ENCODE data around the gene USP4.

Gene USP4

DNA sequence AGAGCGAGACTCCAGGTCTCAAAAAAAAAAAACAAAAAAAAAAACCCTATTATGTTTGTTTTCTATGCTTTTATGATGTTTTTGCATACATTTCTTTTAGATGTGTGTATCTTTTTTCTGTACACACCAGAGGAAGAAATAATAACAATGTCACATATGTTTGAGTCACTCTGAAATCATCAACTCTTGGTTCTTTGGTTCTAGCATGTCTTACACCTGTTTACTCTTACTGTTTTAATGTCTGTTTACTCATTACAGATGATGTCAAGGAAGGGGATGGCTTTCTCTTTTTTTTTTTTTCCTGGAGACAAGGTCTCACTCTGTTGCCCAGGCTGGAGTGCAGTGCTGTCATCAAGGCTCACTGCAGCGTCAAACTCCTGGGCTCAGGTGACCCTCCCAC is 47.9 kb upstream of the USP4 start:
- TF ChIP-seq EZH2 (optimal IDR thresholded peaks at IDR 0.05; ENCODE audit: low read depth, low read length): no peak
- TF ChIP-seq, protein P1, sequence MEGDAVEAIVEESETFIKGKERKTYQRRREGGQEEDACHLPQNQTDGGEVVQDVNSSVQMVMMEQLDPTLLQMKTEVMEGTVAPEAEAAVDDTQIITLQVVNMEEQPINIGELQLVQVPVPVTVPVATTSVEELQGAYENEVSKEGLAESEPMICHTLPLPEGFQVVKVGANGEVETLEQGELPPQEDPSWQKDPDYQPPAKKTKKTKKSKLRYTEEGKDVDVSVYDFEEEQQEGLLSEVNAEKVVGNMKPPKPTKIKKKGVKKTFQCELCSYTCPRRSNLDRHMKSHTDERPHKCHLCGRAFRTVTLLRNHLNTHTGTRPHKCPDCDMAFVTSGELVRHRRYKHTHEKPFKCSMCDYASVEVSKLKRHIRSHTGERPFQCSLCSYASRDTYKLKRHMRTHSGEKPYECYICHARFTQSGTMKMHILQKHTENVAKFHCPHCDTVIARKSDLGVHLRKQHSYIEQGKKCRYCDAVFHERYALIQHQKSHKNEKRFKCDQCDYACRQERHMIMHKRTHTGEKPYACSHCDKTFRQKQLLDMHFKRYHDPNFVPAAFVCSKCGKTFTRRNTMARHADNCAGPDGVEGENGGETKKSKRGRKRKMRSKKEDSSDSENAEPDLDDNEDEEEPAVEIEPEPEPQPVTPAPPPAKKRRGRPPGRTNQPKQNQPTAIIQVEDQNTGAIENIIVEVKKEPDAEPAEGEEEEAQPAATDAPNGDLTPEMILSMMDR (IDR thresholded peaks at IDR 0.05; ENCODE audit: low read length): no peak
- no peak overlapping the region for H3K9ac ChIP-seq (ENCODE audit: low read length)
- H4K20me1 ChIP-seq (ENCODE audit: insufficient read depth, low read length): peaks cover 50% of the 10 kb centered on the region
- H3K4me3 ChIP-seq (ENCODE audit: low read length): no peak overlapping the region
- 0 out of 2 replicates have a peak, but pooled peaks cover 3% of the 10 kb centered on the region for H3F3A ChIP-seq (ENCODE audit: insufficient read depth, low read length)
- peaks cover 98% of the 10 kb centered on the region for H3K79me2 ChIP-seq (ENCODE audit: low read length)
- H3K27ac ChIP-seq (ENCODE audit: low read length): no peak overlapping the region
- no peaks in the 10 kb centered on the region for H3K27me3 ChIP-seq (replicated peaks; ENCODE audit: insufficient read depth, low read length)
- H3K9me2 ChIP-seq (replicated peaks; ENCODE audit: insufficient read depth, low read length): no peaks in the 10 kb centered on the region
- DNase-seq: no peak
- no peak overlapping the region for H3K4me2 ChIP-seq (ENCODE audit: low read depth, low read length)
- no peaks in the 10 kb centered on the region for H3K9me3 ChIP-seq (replicated peaks; ENCODE audit: insufficient read depth, low read length)
- no peak overlapping the region for H2AFZ ChIP-seq (ENCODE audit: low read length)
- H3K36me3 ChIP-seq (replicated peaks; ENCODE audit: insufficient read depth, low read length): 0 out of 2 replicates have a peak, but pooled peaks cover 3% of the 10 kb centered on the region
- H3K4me1 ChIP-seq (ENCODE audit: low read length): no peaks in the 10 kb centered on the region

DNA sequence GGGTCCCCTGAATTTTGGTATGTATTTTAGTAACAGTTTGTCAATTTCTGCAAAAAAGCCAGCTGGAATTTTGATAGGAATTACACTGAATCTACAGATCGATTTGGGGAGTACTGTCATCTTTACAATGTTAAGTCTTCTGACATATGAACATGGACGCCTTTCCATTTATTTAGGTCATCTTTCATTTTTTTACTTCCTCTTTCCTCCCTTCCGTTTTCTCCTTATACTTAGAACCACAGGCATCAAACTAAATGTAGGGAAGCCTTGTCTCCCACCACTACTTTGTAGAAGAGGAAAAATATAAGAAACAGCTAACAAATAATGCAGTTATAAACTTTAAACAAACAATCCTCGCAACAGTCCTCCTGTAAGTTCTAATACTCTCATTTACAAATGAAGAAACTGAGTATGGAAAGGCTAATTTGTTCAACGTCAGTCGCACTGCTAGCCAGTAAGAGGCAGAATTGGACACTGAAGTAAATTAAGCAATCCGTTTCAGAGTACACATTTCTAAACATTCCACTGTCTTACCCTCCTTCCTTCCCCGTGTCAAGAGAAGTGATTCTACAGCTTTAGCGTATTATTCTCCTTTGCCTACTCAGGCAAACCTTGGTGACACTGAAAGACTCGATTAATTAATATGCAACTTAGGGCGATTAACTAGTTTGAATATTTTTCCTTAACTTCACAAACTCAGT is 46.4 kb upstream of the USP4 start:
- H2AFZ ChIP-seq (ENCODE audit: low read length): no peak overlapping the region
- H3K4me3 ChIP-seq (ENCODE audit: low read length): no peak overlapping the region
- no peak overlapping the region for H3K27ac ChIP-seq (ENCODE audit: low read length)
- peaks cover 97% of the 10 kb centered on the region for H3K79me2 ChIP-seq (ENCODE audit: low read length)
- no peaks in the 10 kb centered on the region for H3K9me3 ChIP-seq (replicated peaks; ENCODE audit: insufficient read depth, low read length)
- 0 out of 2 replicates have a peak, but pooled peaks cover 3% of the 10 kb centered on the region for H3K36me3 ChIP-seq (replicated peaks; ENCODE audit: insufficient read depth, low read length)
- no peaks in the 10 kb centered on the region for H3K4me1 ChIP-seq (ENCODE audit: low read length)
- no peak for DNase-seq
- H3K9ac ChIP-seq (ENCODE audit: low read length): no peak overlapping the region
- H4K20me1 ChIP-seq (ENCODE audit: insufficient read depth, low read length): peaks cover 45% of the 10 kb centered on the region
- H3K4me2 ChIP-seq (ENCODE audit: low read depth, low read length): no peak overlapping the region
- TF ChIP-seq EZH2 (optimal IDR thresholded peaks at IDR 0.05; ENCODE audit: low read depth, low read length): no peak
- TF ChIP-seq, protein P1 (IDR thresholded peaks at IDR 0.05; ENCODE audit: low read length): no peak
- TF ChIP-seq EZH2phosphoT487 (IDR thresholded peaks at IDR 0.05; ENCODE audit: low read length): no peak
- H3F3A ChIP-seq (ENCODE audit: insufficient read depth, low read length): 0 out of 2 replicates have a peak, but pooled peaks cover 3% of the 10 kb centered on the region
- H3K27me3 ChIP-seq (replicated peaks; ENCODE audit: insufficient read depth, low read length): no peaks in the 10 kb centered on the region
- H3K9me2 ChIP-seq (replicated peaks; ENCODE audit: insufficient read depth, low read length): no peaks in the 10 kb centered on the region

DNA sequence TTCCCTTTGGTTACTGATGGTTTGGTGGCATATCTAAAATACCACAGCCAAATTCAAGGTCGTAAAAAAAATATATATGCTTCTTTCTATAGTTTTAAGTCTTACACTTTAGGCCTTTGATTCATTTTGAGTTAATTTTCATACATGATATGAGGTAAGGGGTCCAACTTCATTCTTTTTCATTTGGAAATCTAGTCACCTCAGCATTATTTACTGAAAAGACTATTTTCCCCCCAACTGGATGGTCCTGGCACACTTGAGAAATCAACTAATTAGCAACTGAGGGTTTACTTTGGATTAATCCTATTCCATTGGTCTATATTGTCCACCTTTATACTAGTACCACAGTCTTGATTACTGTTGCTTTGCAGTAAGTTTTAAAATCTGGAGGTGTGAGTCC is 45.8 kb upstream of the USP4 start:
- Histone ChIP-seq H2AFZ (ENCODE audit: low read length) (no peak overlapping the region), H3K9me3 (replicated peaks; ENCODE audit: insufficient read depth, low read length) (no peaks in the 10 kb centered on the region), H3K4me2 (ENCODE audit: low read depth, low read length) (no peak overlapping the region), H3K27ac (ENCODE audit: low read length) (no peak overlapping the region), H3K9me2 (replicated peaks; ENCODE audit: insufficient read depth, low read length) (no peaks in the 10 kb centered on the region), H3K79me2 (ENCODE audit: low read length) (peaks cover 97% of the 10 kb centered on the region), H4K20me1 (ENCODE audit: insufficient read depth, low read length) (peaks cover 49% of the 10 kb centered on the region), H3K4me1 (ENCODE audit: low read length) (no peaks in the 10 kb centered on the region), H3K27me3 (replicated peaks; ENCODE audit: insufficient read depth, low read length) (no peaks in the 10 kb centered on the region), H3K4me3 (ENCODE audit: low read length) (no peak overlapping the region), H3K36me3 (replicated peaks; ENCODE audit: insufficient read depth, low read length) (0 out of 2 replicates have a peak, but pooled peaks cover 3% of the 10 kb centered on the region), H3F3A (ENCODE audit: insufficient read depth, low read length) (0 out of 2 replicates have a peak, but pooled peaks cover 3% of the 10 kb centered on the region), H3K9ac (ENCODE audit: low read length) (no peak overlapping the region)
- no peak for DNase-seq
- TF ChIP-seq EZH2phosphoT487 (IDR thresholded peaks at IDR 0.05; ENCODE audit: low read length) (no peak), EZH2 (optimal IDR thresholded peaks at IDR 0.05; ENCODE audit: low read depth, low read length) (no peak)
- TF ChIP-seq, protein P1 (IDR thresholded peaks at IDR 0.05; ENCODE audit: low read length): no peak
